Activated T-cell treated with anti-CD3 and anti-CD28 coated beads, Interleukin-2, amount 50 U/mL, for 24 hours (primary cell): ENCODE measurements around the gene MTA2.

Source experiments
- DNase-seq: peaks from one replicate; pipeline ENCODE4 v3.0.0-alpha.2; 2020
- H3K27ac Mint-ChIP-seq: 2 replicates; pipeline ENCODE4 v1.8.0; 2020; ENCODE audit warnings: mild to moderate bottlenecking, mixed read lengths
- H3K27me3 Mint-ChIP-seq: 2 replicates; pipeline ENCODE4 v1.8.0; 2020; ENCODE audit warnings: mixed read lengths
- H3K36me3 Mint-ChIP-seq: 2 replicates; pipeline ENCODE4 v1.8.0; 2020; ENCODE audit warnings: low read depth, mixed read lengths
- H3K4me1 Mint-ChIP-seq: 2 replicates; pipeline ENCODE4 v1.8.0; 2020; ENCODE audit warnings: low read depth, mixed read lengths
- H3K4me3 Mint-ChIP-seq: 2 replicates; pipeline ENCODE4 v1.8.0; 2020; ENCODE audit warnings: mild to moderate bottlenecking, moderate library complexity, mixed read lengths
- H3K9me3 Mint-ChIP-seq: 2 replicates; pipeline ENCODE4 v1.8.0; 2020; ENCODE audit warnings: mixed read lengths

The MTA2 gene

GRCh38 chr11:62605467-62605866 lies 3.8 kb upstream of the MTA2 start:
- Mint-ChIP-seq H3K4me3 (no peak overlapping the region), H3K9me3 (no peaks in the 10 kb centered on the region), H3K27ac (no peak overlapping the region), H3K4me1 (peaks cover 57% of the 10 kb centered on the region), H3K36me3 (peaks cover 92% of the 10 kb centered on the region), H3K27me3 (no peaks in the 10 kb centered on the region)
- DNase-seq: no peak

- Mint-ChIP-seq H3K27me3 (no peaks in the 10 kb centered on the region), H3K4me1 (peaks cover 55% of the 10 kb centered on the region), H3K4me3 (no peak overlapping the region), H3K27ac (no peak overlapping the region), H3K9me3 (no peaks in the 10 kb centered on the region), H3K36me3 (peaks cover 92% of the 10 kb centered on the region)
- no peak for DNase-seq
Observed at GRCh38 chr11:62604460-62605120, 2.9 kb upstream of the MTA2 start.

GRCh38 chr11:62603776-62604299 lies 2.2 kb upstream of the MTA2 start:
- H3K36me3 Mint-ChIP-seq: peaks cover 92% of the 10 kb centered on the region
- H3K4me1 Mint-ChIP-seq: peaks cover 55% of the 10 kb centered on the region

GRCh38 chr11:62603072-62603408 lies 1.4 kb upstream of the MTA2 start:
- Mint-ChIP-seq H3K27me3 (no peaks in the 10 kb centered on the region), H3K4me3 (peak overlapping the region; percentile 47), H3K36me3 (peaks cover 92% of the 10 kb centered on the region), H3K27ac (peak overlapping the region; percentile 58), H3K4me1 (peaks cover 55% of the 10 kb centered on the region), H3K9me3 (no peaks in the 10 kb centered on the region)
- DNase-seq: no peak

More at GRCh38 chr11:62603776-62604299, 2.2 kb upstream of the MTA2 start:
- no peaks in the 10 kb centered on the region for H3K27me3 Mint-ChIP-seq
- H3K9me3 Mint-ChIP-seq: no peaks in the 10 kb centered on the region
- no peak for DNase-seq
- H3K4me3 Mint-ChIP-seq: no peak overlapping the region
- peak overlapping the region; percentile 58 for H3K27ac Mint-ChIP-seq

GRCh38 chr11:62602141-62603071 lies 741 bp upstream of the MTA2 start:
- Mint-ChIP-seq H3K4me1 (peaks cover 54% of the 10 kb centered on the region), H3K27ac (peak overlapping the region; percentile 93), H3K9me3 (no peaks in the 10 kb centered on the region), H3K36me3 (peaks cover 92% of the 10 kb centered on the region), H3K4me3 (peak overlapping the region; percentile 94), H3K27me3 (no peaks in the 10 kb centered on the region)
- DNase-seq: no peak

GRCh38 chr11:62601122-62601371 lies 618 bp downstream of the MTA2 start:
- peak overlapping the region; percentile 94 for H3K4me3 Mint-ChIP-seq
- no peaks in the 10 kb centered on the region for H3K9me3 Mint-ChIP-seq
- peaks cover 54% of the 10 kb centered on the region for H3K4me1 Mint-ChIP-seq
- peaks cover 92% of the 10 kb centered on the region for H3K36me3 Mint-ChIP-seq
- no peak for DNase-seq
- H3K27me3 Mint-ChIP-seq: no peaks in the 10 kb centered on the region
- H3K27ac Mint-ChIP-seq: peak overlapping the region; percentile 93

- DNase-seq: no peak
- peak overlapping the region; percentile 94 for H3K4me3 Mint-ChIP-seq
- H3K4me1 Mint-ChIP-seq: peaks cover 55% of the 10 kb centered on the region
- peak overlapping the region; percentile 93 for H3K27ac Mint-ChIP-seq
- H3K27me3 Mint-ChIP-seq: no peaks in the 10 kb centered on the region
- peaks cover 92% of the 10 kb centered on the region for H3K36me3 Mint-ChIP-seq
- H3K9me3 Mint-ChIP-seq: no peaks in the 10 kb centered on the region
Observed at GRCh38 chr11:62600367-62601121, 1.1 kb downstream of the MTA2 start.

- Mint-ChIP-seq H3K36me3 (peaks cover 92% of the 10 kb centered on the region), H3K4me3 (peak overlapping the region; percentile 94)
Observed at GRCh38 chr11:62599901-62600300, 1.8 kb downstream of the MTA2 start.

GRCh38 chr11:62599069-62599696 lies 2.5 kb downstream of the MTA2 start:
- no peaks in the 10 kb centered on the region for H3K27me3 Mint-ChIP-seq
- peak overlapping the region; percentile 93 for H3K27ac Mint-ChIP-seq
- H3K36me3 Mint-ChIP-seq: peaks cover 92% of the 10 kb centered on the region
- peak overlapping the region; percentile 94 for H3K4me3 Mint-ChIP-seq
- H3K4me1 Mint-ChIP-seq: peaks cover 62% of the 10 kb centered on the region
- DNase-seq: peak; percentile 92
- H3K9me3 Mint-ChIP-seq: no peaks in the 10 kb centered on the region

More at GRCh38 chr11:62599901-62600300, 1.8 kb downstream of the MTA2 start:
- no peak for DNase-seq
- no peaks in the 10 kb centered on the region for H3K9me3 Mint-ChIP-seq
- no peaks in the 10 kb centered on the region for H3K27me3 Mint-ChIP-seq
- peaks cover 58% of the 10 kb centered on the region for H3K4me1 Mint-ChIP-seq
- peak overlapping the region; percentile 93 for H3K27ac Mint-ChIP-seq

GRCh38 chr11:62595124-62595523 lies 6.5 kb downstream of the MTA2 start:
- Mint-ChIP-seq H3K27ac (peak overlapping the region; percentile 93), H3K27me3 (no peaks in the 10 kb centered on the region), H3K9me3 (no peaks in the 10 kb centered on the region), H3K36me3 (peaks cover 95% of the 10 kb centered on the region), H3K4me1 (peaks cover 70% of the 10 kb centered on the region), H3K4me3 (no peak overlapping the region)
- no peak for DNase-seq

- Mint-ChIP-seq H3K27me3 (no peaks in the 10 kb centered on the region), H3K27ac (peak overlapping the region; percentile 93), H3K36me3 (peaks cover 93% of the 10 kb centered on the region), H3K4me3 (peak overlapping the region; percentile 66), H3K9me3 (no peaks in the 10 kb centered on the region), H3K4me1 (peaks cover 66% of the 10 kb centered on the region)
- peak; percentile 81 for DNase-seq
Observed at GRCh38 chr11:62593434-62594044, 8.1 kb downstream of the MTA2 start.

- Mint-ChIP-seq H3K4me3 (peak overlapping the region; percentile 3), H3K4me1 (peaks cover 64% of the 10 kb centered on the region)
Observed at GRCh38 chr11:62592989-62593421, 8.7 kb downstream of the MTA2 start.

GRCh38 chr11:62592146-62592815 lies 9.4 kb downstream of the MTA2 start:
- DNase-seq: no peak
- Mint-ChIP-seq H3K4me1 (peaks cover 62% of the 10 kb centered on the region), H3K27me3 (no peaks in the 10 kb centered on the region), H3K36me3 (peaks cover 92% of the 10 kb centered on the region), H3K27ac (peak overlapping the region; percentile 97), H3K9me3 (no peaks in the 10 kb centered on the region), H3K4me3 (peak overlapping the region; percentile 97)

More at GRCh38 chr11:62592989-62593421, 8.7 kb downstream of the MTA2 start:
- Mint-ChIP-seq H3K27me3 (no peaks in the 10 kb centered on the region), H3K36me3 (peaks cover 92% of the 10 kb centered on the region), H3K27ac (peak overlapping the region; percentile 97), H3K9me3 (no peaks in the 10 kb centered on the region)
- DNase-seq: no peak
